Activated naive CD4-positive, alpha-beta T cell treated with Interleukin-2 at 50 U/mL for 16 hours (primary cell): Measurements from ENCODE around the gene TTBK1.

Source experiments
- DNase-seq: peaks from one replicate; pipeline ENCODE4 v3.0.0-alpha.2; 2020

Gene TTBK1

DNA sequence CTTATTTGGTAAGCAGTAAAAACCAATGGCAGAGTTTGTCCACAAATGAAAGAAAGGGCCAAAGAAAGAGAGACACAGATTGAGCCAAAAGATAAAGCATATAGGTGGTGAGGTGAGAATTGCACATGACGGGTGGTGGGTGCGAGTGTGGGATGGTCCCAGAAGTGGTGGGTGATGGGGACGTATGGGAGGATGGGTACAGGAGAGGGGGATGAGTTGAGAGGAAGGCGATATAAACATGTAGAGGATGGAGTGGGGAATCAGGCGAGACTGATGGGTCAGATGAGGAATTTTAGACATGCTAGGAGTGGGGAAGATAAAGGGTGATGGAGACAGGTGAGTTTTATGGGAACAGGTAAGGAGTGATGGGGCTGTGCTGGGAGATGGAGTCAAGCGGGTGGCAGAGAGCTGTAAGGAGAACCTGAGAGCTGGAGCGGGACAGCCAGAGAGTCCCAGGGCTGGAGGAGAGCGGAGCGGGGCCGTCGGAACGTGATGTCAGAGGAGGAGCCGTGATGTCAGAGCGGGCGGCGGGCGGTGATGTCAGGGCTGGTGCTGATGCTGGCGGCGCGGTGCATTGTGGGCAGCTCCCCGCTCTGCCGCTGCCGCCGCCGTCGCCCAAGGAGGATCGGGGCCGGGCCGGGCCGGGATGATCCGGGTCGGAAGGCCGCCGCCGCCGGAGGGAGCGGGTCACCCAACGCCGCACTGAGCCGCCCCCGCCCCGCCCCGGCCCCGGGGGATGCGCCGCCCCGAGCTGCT is at the start of gene TTBK1:
Gene TTBK1, plus strand, starts transcription at position 574 of the 756 bp plus-strand sequence. CDS start 3,180 bp downstream, outside the sequence.
- peak; percentile 35 for DNase-seq

- DNase-seq, result no peak
Measured at GRCh38 chr6:43193929-43194328, 49.4 kb upstream of the TTBK1 start.

DNA sequence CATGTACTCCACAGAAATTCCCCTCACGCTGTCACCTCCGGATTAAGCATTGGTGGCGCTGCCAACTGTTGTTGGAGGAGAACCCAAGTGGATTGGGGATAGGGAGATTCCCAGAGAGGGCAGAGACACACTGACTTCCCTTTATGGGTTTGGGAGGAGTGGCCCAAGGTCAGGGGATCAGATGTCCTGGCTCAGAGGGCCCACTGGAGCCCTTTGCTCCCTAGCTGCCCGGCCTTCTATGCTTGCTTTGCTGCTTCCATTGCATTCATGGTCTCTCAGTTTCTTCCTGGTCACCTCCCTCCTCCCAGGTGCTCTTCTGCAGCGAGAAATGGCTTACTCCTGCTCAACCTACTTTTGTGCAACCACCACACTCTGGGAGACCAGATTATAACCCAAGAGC is 46.9 kb upstream of the TTBK1 start:
- no peak for DNase-seq

DNA sequence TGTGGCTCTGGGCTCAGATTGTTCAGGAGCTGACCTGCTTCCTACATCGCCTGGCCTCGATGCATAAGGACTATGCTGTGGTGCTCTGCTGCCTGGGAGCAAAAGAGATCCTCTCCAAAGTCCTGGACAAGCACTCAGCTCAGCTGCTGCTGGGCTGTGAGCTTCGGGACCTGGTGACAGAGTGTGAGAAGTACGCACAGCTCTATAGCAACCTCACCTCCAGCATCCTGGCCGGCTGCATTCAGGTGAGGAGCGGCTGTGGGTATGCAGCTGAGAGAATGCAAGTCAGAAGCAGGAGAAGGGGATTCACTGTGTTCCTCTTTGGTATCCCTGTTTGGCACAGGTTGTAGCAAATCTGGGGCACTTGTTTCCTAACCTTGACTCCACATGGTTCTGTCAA is 43.4 kb upstream of the TTBK1 start:
- DNase-seq, result no peak

DNA sequence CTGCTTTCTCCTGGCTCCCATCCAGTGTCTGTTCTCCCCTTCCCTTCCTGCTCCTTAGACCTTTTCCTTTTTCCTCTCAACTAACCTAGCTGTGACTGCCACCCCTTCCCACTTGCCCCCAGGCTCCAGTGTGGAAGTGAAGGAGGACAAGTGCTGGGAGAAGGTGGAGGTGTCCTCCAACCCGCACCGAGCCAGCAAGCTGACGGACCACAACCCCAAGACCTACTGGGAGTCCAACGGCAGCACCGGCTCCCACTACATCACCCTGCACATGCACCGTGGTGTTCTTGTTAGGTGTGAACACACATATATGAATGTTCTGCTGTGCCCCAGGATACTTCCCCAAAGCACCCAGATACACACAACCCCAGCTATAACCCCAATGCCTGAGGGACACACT is 42.7 kb upstream of the TTBK1 start:
- no peak for DNase-seq

GRCh38 chr6:43202451-43202850 is 40.8 kb upstream of the TTBK1 start:
- no peak for DNase-seq

- DNase-seq, result no peak
Measured at GRCh38 chr6:43203029-43203717, 40.1 kb upstream of the TTBK1 start.

- no peak for DNase-seq
Measured at GRCh38 chr6:43203718-43204095, 39.6 kb upstream of the TTBK1 start.

GRCh38 chr6:43204271-43205105 is 38.8 kb upstream of the TTBK1 start:
- DNase-seq, result no peak

DNA sequence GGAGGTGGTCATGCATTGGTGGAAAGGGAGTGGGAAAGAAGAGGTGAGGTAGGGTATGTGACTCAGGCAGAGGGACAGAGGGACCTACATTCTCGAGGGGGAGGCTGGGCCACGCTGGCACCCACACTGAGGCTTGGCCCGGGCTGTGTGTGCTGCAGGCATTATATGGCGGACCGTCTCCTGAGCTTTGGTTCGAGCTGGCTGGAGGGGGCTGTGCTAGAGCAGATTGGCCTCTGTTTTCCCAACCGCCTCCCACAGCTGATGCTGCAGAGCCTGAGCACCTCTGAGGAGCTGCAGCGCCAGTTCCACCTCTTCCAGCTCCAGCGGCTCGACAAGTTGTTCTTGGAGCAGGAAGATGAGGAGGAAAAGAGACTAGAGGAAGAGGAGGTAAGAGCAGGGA is 37.4 kb upstream of the TTBK1 start:
- DNase-seq, result no peak

DNA sequence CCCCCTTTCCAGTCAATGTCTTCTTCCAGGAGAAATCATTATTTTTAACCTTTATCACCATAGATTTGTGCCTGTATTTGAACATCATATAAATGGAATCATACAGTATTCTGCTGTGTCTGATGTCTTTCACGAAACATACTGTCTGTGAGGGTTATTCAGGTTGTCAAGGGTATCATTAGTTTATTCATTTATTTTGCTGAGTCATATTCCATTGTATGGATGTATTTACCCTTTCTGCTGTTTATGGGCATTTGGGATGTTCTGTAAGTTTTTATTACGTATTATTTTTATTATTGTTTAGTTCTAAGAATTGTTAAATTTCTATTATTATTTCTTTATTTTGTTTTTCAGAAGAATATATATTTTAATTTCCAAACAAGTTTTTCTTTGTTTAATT is 36.0 kb upstream of the TTBK1 start:
- no peak for DNase-seq

- DNase-seq, result no peak
Measured at GRCh38 chr6:43211955-43212354, 31.3 kb upstream of the TTBK1 start.

DNA sequence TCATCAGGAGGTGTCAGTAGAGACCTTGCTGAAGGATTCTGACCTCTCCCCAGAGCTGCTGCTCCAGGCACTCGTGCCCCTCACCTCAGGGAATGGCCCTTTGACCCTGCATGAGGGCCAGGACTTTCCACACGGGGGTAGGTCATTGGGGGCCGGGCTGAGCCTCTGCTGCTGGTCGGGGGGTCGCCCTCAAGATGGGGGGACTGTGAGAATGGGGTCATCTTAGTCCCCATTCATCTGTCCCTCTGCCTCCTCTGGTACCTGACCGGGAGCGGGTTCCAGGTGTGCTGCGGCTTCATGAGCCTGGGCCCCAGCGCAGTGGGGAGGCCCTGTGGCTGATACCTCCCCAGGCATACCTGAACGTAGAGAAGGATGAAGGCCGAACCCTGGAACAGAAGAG is 29.9 kb upstream of the TTBK1 start:
- DNase-seq, result no peak

- DNase-seq, result no peak
Measured at GRCh38 chr6:43215066-43215465, 28.2 kb upstream of the TTBK1 start.

DNA sequence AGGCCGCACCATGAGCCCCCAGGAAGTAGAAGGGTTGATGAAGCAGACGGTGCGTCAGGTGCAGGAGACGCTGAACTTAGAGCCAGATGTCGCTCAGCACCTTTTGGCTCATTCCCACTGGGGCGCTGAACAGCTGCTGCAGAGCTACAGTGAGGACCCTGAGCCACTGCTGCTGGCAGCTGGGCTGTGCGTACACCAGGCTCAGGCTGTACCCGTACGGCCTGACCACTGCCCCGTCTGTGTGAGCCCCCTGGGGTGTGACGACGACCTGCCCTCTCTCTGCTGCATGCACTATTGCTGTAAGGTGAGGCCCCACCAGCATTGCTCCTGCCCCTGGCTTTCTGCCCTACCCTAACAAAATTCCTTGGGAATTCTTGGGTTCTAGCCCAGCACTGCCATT is 27.1 kb upstream of the TTBK1 start:
- no peak for DNase-seq

DNA sequence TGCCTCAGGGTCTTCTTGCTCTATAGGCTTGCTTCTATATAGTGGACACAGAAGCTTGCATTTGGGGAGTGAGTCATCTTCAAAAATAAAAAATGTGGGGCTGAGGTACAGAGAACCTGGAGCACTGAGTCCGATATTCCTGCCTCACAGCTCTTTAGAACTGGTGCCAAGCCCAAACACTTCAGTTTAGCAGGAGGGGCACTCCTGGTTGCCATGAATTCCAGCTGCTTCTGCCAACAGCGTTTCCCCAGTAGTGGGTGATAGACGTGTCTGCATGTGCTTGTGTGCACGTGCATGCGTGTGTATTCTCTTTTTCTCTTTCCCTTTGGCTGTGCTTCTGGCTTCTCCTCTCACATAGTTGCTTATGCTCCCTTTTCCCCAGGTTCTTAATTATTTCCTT is 25.9 kb upstream of the TTBK1 start:
- DNase-seq, result no peak

GRCh38 chr6:43219119-43219518 is 24.2 kb upstream of the TTBK1 start:
- no peak for DNase-seq

DNA sequence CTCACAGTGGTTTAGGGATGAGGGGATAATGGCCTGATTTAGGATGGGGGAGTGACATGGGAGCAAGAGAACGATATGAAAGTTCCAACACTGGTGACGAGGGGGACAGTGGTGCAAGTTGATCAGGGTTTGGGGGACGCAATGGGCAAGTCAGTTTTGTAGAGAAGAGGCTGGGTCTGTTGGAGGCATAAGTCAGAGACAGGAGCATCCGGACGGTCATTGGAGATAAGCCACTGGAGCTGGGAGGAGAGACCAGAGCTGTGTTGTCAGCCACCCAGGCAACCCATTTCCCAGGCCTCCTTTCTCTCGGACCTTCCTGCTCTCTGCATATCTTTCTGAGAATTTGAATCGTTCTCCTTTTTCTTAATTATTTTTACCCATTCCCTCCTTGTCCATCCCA is 23.5 kb upstream of the TTBK1 start:
- DNase-seq, result no peak

GRCh38 chr6:43220439-43220951 is 22.8 kb upstream of the TTBK1 start:
- no peak for DNase-seq

DNA sequence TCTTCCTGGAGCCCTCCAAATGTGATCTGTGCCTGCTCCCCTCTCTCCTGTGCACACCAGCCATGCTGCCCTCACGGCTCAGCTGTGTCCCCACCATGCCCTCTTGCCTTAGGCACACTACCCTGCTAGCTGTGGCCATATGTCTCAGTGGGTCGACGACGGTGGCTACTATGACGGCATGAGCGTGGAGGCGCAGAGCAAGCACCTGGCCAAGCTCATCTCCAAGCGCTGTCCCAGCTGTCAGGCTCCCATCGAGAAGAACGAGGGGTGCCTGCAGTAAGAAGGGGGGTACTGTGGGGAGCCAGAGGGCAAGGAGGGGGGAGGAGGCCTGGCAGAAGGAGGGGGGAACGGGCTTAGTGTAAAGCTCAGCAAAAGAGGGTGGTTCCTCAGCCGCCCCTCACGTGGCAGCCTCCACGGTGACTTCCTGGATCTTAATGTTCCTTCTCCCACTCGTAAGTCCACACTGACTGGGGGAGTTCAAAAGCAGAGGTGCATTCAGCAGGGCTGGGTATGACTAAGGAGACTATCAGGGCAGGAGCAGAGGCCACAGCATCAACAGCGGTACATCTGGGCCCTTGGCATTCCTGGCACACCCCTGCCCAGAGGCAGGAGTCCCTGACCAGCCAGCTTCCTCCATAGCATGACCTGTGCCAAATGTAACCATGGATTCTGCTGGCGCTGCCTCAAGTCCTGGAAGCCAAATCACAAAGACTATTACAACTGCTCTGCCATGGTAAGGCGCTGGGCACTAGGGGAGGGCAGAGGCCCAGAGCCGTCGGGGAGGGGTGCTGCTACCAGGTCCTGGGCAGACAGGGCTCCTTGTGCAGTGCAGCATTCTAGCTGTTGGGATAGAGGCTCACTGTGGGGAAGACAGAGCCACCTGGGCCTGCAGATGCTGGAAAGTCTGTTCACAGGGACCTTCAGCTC is 22.0 kb upstream of the TTBK1 start:
- no peak for DNase-seq

- DNase-seq, result no peak
Measured at GRCh38 chr6:43222418-43223059, 20.7 kb upstream of the TTBK1 start.

DNA sequence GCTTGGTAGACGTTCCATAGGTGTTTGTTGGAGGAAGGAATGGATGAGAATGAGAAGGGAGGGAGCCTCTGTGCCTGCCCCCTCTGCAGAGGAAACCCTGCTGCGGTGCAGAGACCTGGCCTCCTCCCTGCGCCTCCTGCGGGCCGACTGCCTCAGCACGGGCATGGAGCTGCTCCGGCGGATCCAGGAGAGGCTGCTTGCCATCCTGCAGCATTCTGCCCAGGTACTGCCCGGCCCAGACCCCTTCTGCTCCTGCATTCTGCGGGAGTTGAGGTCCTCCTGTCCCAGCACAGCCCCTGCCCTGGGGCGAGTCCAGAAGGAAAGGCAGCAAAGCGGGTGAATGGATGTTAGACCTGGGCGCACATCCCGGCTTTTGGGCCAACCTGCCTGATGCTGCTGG is 20.1 kb upstream of the TTBK1 start:
- no peak for DNase-seq
